ENCODE results near the gene PROCA1.

The PROCA1 gene

DNA sequence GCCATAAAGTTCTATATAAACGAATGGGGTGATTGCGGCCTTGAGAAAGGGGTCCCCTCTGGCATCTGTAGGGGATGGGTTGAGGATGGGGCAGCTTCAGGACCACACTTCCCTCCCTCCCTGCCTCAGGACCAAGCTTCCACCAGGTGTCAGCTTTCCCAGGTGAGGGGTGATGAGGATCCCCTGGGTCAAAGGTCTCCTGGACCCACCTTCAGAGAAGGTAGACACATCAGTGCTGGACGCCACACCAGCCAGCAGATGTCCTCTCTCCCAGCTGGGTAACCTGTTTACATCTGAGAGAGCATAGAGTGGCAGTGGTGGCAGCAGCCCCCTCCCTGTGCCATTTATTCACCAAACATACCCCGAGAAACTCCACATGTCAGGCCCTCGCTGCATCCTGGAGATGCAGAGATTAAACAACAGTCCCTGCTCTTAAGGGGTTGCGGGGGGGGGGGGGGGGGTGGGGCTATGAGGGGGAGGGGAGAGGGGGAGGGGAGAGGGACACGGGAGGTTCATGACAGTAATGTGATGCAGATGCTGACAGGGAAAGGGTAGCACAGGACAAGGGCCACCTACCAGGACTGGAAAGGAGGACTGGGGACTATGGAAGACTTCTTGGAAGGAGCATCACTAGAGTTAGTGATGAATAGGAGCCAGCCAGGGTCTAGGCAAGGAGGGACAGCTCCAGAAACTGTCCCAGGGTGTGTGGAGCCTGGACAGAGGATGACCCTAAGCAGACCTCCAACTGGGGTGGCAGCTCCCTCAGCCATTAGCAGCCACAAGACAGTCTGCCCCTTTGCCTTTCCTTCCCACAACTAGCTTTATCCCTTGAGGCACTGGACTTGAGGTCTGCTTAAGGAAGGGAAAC is 5.0 kb downstream of the PROCA1 start:
- H3K9ac ChIP-seq (ENCODE audit: low read length) = no peak overlapping the region
- no peaks in the 10 kb centered on the region for H3K9me3 ChIP-seq (ENCODE audit: insufficient read depth, low read length)
- H3K4me3 ChIP-seq (ENCODE audit: low read length) = no peak overlapping the region
- H3K4me2 ChIP-seq (ENCODE audit: low read length) = no peak overlapping the region
- TF ChIP-seq EZH2phosphoT487 (IDR thresholded peaks at IDR 0.05; ENCODE audit: low read depth) = no peak
- no peaks in the 10 kb centered on the region for H3K27me3 ChIP-seq (ENCODE audit: low read depth, low read length)
- no peak overlapping the region for H2AFZ ChIP-seq (ENCODE audit: low read depth, low read length)
- no peaks in the 10 kb centered on the region for H4K20me1 ChIP-seq (ENCODE audit: insufficient read depth, low read length)
- H3K79me2 ChIP-seq (ENCODE audit: low read length) = no peaks in the 10 kb centered on the region
- no peak overlapping the region for H3K27ac ChIP-seq (ENCODE audit: low read length)
- H3K36me3 ChIP-seq (replicated peaks; ENCODE audit: low read depth, low read length) = peaks cover 31% of the 10 kb centered on the region
- 0 out of 2 replicates have a peak, but pooled peaks cover 2% of the 10 kb centered on the region for H3K4me1 ChIP-seq (ENCODE audit: low read length)

DNA sequence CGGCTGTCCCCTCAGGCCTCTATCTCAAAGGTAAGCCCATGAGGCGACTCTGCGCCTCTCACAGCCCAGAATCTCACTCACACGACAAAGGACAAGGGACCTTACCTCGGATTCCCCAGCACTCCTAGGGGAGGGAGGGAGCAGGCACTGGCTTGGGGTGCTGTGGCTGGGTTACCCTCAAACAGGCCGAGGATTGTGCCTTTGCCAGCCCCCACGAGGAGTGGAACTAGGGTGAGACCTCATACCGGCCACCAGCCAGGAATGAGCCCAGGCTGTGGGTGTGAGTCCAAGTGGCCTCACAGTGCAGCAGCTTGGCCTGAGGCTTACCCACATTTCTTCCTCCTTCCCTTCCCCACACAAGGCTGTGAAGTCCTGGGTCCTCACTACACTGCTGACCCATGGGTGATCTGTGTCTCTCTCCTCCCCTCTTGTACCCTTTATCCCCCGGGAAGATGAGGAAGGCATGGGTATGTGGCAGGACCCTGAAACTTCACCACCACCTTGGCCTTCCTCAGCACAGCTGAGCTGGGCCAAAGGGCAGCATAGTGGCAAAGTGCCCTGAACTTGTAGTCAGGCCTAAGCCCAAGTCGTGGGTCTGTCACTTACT is 5.9 kb downstream of the PROCA1 start:
- Histone ChIP-seq H3K9ac (ENCODE audit: low read length) (no peak overlapping the region), H3K9me3 (ENCODE audit: insufficient read depth, low read length) (no peaks in the 10 kb centered on the region), H3K4me1 (ENCODE audit: low read length) (0 out of 2 replicates have a peak, but pooled peaks cover 2% of the 10 kb centered on the region), H3K27ac (ENCODE audit: low read length) (no peak overlapping the region), H2AFZ (ENCODE audit: low read depth, low read length) (no peak overlapping the region), H3K36me3 (replicated peaks; ENCODE audit: low read depth, low read length) (peaks cover 37% of the 10 kb centered on the region), H3K4me3 (ENCODE audit: low read length) (no peak overlapping the region), H3K79me2 (ENCODE audit: low read length) (no peaks in the 10 kb centered on the region), H3K27me3 (ENCODE audit: low read depth, low read length) (no peaks in the 10 kb centered on the region), H4K20me1 (ENCODE audit: insufficient read depth, low read length) (no peaks in the 10 kb centered on the region), H3K4me2 (ENCODE audit: low read length) (no peak overlapping the region)
- no peak for TF ChIP-seq EZH2phosphoT487 (IDR thresholded peaks at IDR 0.05; ENCODE audit: low read depth)
- TF ChIP-seq, protein P1, sequence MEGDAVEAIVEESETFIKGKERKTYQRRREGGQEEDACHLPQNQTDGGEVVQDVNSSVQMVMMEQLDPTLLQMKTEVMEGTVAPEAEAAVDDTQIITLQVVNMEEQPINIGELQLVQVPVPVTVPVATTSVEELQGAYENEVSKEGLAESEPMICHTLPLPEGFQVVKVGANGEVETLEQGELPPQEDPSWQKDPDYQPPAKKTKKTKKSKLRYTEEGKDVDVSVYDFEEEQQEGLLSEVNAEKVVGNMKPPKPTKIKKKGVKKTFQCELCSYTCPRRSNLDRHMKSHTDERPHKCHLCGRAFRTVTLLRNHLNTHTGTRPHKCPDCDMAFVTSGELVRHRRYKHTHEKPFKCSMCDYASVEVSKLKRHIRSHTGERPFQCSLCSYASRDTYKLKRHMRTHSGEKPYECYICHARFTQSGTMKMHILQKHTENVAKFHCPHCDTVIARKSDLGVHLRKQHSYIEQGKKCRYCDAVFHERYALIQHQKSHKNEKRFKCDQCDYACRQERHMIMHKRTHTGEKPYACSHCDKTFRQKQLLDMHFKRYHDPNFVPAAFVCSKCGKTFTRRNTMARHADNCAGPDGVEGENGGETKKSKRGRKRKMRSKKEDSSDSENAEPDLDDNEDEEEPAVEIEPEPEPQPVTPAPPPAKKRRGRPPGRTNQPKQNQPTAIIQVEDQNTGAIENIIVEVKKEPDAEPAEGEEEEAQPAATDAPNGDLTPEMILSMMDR (IDR thresholded peaks at IDR 0.05; ENCODE audit: low read depth, low read length) = no peak

DNA sequence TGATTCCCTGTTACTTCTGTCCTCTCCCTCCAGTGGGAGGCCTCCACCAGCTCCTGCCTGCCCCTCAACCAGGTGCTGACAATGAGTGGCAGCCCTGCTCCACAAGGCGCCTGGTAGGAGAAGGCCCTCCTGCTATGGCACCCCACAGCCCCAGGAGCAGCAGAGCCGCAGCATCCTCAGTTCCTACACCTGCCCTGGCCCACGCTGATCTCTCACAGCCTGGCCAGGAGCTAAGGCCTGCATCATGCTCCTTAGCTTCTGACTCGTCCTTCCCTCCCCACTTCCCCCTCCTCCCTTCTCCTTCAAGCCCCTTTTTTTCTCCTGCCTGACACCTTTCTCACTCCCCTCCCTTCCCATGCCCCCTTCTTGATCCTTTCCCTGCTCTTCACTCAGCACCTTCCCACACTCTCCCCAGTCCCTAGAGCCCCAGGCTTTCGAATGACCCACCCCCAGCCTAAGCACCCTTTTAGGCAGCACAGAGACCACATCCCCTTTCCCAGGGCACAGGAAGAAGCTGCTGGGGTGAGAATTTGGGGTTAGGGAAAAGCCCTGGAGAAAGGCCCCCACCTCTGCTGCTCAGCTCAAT is 6.5 kb downstream of the PROCA1 start:
- H3K79me2 ChIP-seq (ENCODE audit: low read length) = no peaks in the 10 kb centered on the region
- H3K4me2 ChIP-seq (ENCODE audit: low read length) = no peak overlapping the region
- no peaks in the 10 kb centered on the region for H3K9me3 ChIP-seq (ENCODE audit: insufficient read depth, low read length)
- no peak overlapping the region for H3K9ac ChIP-seq (ENCODE audit: low read length)
- no peak overlapping the region for H2AFZ ChIP-seq (ENCODE audit: low read depth, low read length)
- H3K36me3 ChIP-seq (replicated peaks; ENCODE audit: low read depth, low read length) = peaks cover 44% of the 10 kb centered on the region
- H3K27me3 ChIP-seq (ENCODE audit: low read depth, low read length) = no peaks in the 10 kb centered on the region
- no peaks in the 10 kb centered on the region for H3K4me1 ChIP-seq (ENCODE audit: low read length)
- H3K4me3 ChIP-seq (ENCODE audit: low read length) = no peak overlapping the region
- no peaks in the 10 kb centered on the region for H4K20me1 ChIP-seq (ENCODE audit: insufficient read depth, low read length)
- H3K27ac ChIP-seq (ENCODE audit: low read length) = no peak overlapping the region
- TF ChIP-seq, protein P1 (IDR thresholded peaks at IDR 0.05; ENCODE audit: low read depth, low read length) = no peak
- TF ChIP-seq EZH2phosphoT487 (IDR thresholded peaks at IDR 0.05; ENCODE audit: low read depth) = no peak

- no peaks in the 10 kb centered on the region for H3K27me3 ChIP-seq (ENCODE audit: low read depth, low read length)
- H3K9me3 ChIP-seq (ENCODE audit: insufficient read depth, low read length) = no peaks in the 10 kb centered on the region
- peaks cover 52% of the 10 kb centered on the region for H3K36me3 ChIP-seq (replicated peaks; ENCODE audit: low read depth, low read length)
- no peaks in the 10 kb centered on the region for H4K20me1 ChIP-seq (ENCODE audit: insufficient read depth, low read length)
- H3K27ac ChIP-seq (ENCODE audit: low read length) = no peak overlapping the region
- no peaks in the 10 kb centered on the region for H3K4me1 ChIP-seq (ENCODE audit: low read length)
- TF ChIP-seq, protein P1 (IDR thresholded peaks at IDR 0.05; ENCODE audit: low read depth, low read length) = no peak
- no peak for TF ChIP-seq EZH2phosphoT487 (IDR thresholded peaks at IDR 0.05; ENCODE audit: low read depth)
- no peak overlapping the region for H3K4me3 ChIP-seq (ENCODE audit: low read length)
- no peak overlapping the region for H2AFZ ChIP-seq (ENCODE audit: low read depth, low read length)
- H3K9ac ChIP-seq (ENCODE audit: low read length) = no peak overlapping the region
- H3K4me2 ChIP-seq (ENCODE audit: low read length) = no peak overlapping the region
- H3K79me2 ChIP-seq (ENCODE audit: low read length) = no peaks in the 10 kb centered on the region
Measured at GRCh38 chr17:28704219-28704858, 7.3 kb downstream of the PROCA1 start.

Data from OCI-LY3 (cell line).